HG02642 (cell line): ENCODE measurements around the gene CFAP46.

ENCODE experiments used
- ATAC-seq: cut with Tn5 transposase; IDR thresholded peaks from one replicate; pipeline ENCODE4 v1.9.1; 2021; ENCODE audit warnings: mild to moderate bottlenecking; ENCODE audit not compliant: unreplicated experiment, poor library complexity

CFAP46 gene

DNA sequence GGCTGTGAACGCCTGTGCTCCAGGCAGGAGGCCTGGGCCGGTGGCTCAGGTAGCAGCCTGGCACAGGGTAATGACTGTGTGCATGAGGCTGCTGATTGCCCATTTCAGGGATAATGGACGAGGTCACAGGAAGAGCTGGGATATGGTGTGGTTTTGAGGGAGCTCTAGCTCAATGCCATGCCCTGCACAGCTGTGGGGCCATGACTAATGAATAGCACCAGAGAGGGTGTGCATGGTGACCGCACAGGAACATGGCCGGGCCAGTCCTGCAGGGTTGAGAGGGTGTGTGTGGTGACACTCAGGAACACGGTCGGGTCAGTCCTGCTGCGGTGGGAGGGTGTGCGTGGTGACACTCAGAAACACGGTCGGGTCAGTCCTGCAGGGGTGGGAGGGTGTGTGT lies 178.3 kb downstream of the CFAP46 start:
- no peak for ATAC-seq

DNA sequence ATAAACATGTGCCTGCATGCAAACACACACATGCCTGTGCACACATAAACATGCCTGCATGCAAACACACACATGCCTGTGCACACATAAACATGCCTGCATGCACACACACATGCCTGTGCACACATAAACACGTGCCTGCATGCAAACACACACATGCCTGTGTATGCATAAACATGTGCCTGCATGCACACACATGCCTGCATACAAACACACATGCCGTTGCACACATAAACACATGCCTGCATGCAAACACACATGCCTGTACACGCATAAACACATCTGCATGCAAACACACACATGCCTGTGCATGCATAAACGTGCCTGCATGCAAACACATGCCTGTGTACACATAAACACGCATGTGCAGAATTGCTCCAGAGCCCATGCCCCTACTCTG lies 178.8 kb downstream of the CFAP46 start:
- ATAC-seq, result no peak

DNA sequence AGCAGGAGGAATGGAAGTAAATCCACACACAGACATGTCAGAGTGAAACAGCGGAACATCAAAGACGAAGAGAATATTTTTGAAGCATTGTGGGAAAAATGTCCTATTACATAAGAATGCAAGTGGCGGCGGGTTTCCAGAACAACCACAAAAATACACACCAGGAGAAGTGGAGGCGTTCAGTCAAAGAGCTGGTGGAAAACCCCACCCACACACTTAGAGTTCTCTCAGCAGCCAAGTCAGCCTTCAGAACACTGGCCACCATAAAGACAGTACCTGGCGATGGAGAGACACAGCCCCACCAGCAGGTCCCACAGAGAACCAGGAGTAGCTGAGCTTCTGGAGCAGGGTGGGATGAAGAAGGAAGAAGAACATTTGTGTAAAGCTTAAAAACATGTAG lies 180.1 kb downstream of the CFAP46 start:
- no peak for ATAC-seq

DNA sequence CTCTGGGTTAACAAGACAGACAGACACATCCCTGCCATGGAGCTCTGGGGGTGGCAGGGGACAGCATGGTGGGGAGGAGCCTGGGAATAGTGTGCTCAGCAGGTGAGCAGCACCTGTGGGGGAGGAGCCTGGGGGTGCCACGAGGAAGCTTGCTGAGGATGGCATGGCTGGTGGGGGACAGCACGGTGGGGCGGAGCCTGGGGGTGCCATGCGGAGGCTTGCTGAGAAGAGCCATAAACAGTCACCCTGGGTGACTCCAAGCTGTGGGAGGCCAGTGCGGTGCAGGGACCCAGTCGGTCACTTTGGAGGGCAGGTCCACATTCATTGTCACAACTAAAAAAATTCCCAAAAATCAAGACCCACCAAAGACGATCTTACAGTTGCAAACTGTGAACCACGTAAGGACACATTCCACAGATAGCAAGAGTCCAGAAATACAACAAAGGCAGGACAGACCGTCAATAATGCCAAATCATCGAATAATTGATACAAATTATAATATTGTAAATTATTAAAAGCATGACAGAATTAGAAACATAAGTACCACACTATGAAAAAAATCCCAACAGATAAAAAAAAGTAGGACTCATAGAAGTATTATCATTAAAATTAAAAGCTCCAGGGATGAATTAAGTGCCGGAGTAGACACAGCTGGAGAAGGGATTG lies 180.8 kb downstream of the CFAP46 start:
- ATAC-seq, result no peak

GRCh38 chr10:132758865-132759264 lies 183.5 kb downstream of the CFAP46 start:
- no peak for ATAC-seq
